GM21576 (cell line): ENCODE measurements around the gene ITPKA.
"Not testable (repeated sequence)": the region's sequence is repeated elsewhere in the genome, so short reads cannot be mapped to it uniquely, and the experiment has no call there.

Experiments
- ATAC-seq: cut with Tn5 transposase; IDR thresholded peaks from one replicate; pipeline ENCODE4 v1.9.1; 2021; ENCODE audit warnings: mild to moderate bottlenecking, moderate library complexity; ENCODE audit not compliant: unreplicated experiment

ITPKA gene

GRCh38 chr15:41493205-41493901 lies at the start of gene ITPKA:
TSS of gene ITPKA (plus strand) at chr15:41493874. CDS start at chr15:41493928, 54 bp downstream.
- ATAC-seq = peak; percentile 55

DNA sequence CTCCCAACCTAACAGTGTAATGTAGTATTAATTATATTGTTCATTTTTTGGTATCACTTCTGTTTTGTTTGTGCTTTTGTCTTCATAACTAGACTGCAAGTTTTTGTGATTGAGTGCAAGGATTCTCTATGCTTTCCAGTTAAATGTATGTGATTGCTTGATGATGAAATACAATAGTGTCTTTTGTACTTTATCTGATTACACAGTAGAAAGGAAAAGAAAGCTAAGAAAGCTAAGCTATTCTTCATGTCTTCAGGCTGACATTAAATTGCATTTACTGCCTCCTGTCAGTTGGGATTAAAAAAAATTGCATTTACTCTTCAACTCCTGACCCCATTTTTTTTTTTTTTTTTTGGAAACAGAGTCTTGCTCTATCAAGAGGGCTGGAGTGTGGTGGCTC lies 48.3 kb upstream of the ITPKA start:
- no peak for ATAC-seq

DNA sequence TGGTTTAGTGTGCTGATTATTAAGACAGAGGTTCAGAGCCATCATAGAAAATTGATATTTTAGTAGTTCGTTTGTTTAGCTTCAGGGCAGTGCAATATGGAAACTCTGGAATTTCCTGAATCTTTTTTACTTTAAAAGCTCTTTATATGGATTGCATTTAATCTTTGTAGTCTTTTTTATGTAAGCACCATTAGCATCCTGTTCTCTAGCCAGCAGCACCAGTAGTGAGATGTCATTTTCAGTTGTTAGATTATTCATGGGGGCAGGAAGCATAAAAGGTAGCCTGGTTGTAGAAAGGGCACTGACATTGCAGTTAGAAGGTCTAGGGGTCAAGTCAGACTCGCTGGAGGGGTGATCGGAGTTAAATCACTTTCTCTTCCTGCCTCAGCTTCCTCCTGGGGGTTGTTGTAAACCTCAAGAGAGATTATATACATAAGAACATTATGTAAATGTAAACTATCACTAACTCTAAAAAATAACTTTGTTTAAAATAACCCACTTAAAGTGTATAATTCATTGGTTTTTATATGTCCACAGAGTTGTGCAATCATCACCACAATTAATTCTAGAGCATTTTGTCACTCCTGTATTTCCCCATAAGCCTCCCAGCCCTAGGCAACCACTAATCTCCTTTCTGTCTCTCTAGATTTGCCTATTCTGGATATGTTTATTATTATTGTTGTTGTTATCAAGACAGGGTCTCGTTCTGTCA lies 31.4 kb upstream of the ITPKA start:
- no peak for ATAC-seq

DNA sequence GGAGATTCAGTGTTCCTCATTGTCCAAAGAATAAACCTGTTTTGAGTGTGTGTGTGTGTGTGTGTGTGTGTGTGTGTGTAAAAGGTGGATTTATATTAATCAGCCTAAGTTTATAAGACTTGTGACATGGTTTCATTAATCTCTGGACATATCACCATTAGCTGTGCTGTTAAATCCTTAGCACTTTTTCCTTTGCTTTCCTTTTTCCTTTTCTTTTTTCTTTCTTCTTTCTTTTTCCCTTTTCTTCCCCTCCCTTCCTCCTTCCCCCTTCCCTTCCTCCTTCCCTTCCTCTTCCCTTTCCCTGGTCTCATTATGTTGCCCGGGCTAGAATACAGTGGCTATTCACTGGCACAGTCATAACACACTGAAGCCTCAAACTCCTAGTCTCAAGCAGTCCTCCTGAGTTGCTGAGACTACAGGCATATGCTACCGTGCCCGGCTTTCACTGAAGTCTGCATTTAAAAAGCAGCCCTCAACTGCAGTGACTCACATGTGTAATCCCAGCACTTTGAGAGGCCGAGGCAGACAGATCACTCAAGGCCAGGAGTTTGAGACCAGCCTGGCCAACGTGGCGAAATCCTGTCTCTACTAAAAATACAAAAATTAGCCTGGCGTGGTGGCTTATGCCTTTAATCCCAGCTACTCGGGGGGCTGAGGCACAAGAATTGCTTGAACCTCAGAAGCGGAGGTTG lies 28.6 kb upstream of the ITPKA start:
- ATAC-seq = no peak

GRCh38 chr15:41465822-41466421 lies 27.8 kb upstream of the ITPKA start:
- no peak for ATAC-seq

GRCh38 chr15:41466711-41467110 lies 27.0 kb upstream of the ITPKA start:
- no peak for ATAC-seq

DNA sequence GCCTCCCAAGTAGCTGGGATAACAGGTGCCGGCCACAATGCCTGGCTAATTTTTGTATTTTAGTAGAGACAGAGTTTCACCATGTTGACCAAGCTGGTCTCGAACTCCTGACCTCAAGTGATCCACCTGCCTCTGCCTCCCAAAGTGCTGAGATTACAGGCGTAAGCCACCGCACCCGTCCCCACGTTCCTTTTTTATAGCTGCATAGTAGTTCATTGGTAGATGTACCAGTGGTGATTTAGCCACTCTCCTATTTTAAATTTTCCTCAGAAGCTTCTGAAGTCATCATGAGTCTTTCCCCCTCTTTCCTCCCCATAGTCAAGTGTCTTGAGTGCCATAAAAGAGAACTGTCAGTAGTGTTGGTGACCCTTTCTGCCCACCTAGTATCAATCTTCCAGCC lies 24.0 kb upstream of the ITPKA start:
- ATAC-seq = not testable (repeated sequence)

DNA sequence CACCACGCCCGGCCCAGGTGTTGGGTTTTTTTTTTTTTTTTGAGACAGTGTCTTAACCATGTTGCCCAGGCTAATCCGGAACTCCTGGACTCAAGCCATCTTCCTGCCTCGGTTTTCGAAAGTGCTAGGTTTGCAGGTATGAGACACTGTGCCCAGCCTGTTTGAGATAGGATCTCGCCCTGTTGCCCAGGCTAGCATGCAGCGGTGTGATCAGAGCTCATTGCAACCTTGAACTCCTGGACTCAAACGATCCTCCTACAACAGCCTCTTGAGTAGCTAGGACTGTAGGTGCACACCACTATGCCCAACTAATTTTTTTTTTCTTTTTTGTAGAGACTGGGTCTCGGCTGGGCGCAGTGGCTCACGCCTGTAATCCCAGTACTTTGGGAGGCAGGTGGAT lies 20.3 kb upstream of the ITPKA start:
- ATAC-seq = no peak

DNA sequence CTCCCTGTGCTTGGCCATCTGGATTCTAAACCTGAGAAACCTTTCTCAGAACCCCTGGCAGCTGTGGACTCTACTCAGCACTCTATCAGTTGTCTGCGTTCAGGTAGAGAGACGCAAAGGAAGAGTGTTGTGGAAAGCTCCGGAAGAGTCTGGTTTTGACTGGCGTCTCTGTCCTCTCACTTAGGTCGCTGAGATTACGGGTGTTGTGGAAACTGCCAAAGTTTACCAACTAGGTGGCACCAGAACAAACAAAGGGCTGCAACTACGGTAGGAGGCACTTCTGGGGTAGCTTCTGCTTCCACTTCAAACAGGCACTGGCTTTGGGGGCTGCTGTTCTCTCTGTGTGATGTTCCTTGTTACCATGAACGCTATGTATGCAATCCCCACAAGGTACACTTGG lies 19.2 kb upstream of the ITPKA start:
- no peak for ATAC-seq

GRCh38 chr15:41474941-41475340 lies 18.7 kb upstream of the ITPKA start:
- ATAC-seq = no peak

GRCh38 chr15:41476416-41477048 lies 17.1 kb upstream of the ITPKA start:
- no peak for ATAC-seq

- no peak for ATAC-seq
These were observed 13.1 kb upstream of the ITPKA start for GRCh38 chr15:41480396-41481140.

GRCh38 chr15:41482110-41482877 lies 11.4 kb upstream of the ITPKA start:
- ATAC-seq = no peak

DNA sequence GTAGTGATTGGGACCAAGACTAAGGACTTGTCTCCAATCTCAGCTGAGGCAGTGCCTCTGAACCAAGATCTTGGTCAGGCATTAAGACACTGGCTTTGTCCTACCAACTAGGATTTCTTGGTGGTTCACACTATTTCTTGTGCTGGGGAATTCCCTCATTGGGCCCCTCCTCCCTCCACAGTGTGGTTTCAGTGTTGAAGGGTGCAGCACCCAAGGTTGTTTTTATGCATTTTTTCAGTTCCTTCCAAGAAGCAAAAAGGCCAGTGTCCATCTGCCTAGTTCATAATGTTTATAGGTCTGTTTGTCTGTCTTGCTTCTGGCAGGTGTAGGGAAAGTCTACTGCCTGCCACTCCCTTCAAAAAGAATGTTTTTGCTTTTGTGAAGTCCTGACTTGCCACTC lies 10.6 kb upstream of the ITPKA start:
- ATAC-seq = peak; percentile 65

DNA sequence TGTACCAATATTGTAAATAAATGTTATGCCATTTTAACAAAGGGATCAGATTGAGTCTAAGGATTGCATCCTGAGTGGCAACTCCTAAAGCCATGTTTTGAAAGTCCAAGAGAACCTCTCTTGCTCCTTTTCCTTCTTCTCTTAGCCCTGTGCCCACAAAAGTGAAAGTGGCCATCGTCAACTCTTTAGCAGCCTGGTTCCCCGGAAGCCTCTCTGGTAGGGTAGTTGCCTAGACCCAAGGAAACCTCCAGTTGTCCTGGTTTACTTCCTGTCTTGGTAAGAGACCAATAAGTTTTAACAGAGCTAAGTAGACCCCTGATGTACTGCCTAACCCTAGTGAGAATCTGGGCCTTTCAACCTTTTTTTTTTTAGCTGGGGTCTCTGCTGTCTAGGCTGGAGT lies 10.2 kb upstream of the ITPKA start:
- ATAC-seq = peak; percentile 19

DNA sequence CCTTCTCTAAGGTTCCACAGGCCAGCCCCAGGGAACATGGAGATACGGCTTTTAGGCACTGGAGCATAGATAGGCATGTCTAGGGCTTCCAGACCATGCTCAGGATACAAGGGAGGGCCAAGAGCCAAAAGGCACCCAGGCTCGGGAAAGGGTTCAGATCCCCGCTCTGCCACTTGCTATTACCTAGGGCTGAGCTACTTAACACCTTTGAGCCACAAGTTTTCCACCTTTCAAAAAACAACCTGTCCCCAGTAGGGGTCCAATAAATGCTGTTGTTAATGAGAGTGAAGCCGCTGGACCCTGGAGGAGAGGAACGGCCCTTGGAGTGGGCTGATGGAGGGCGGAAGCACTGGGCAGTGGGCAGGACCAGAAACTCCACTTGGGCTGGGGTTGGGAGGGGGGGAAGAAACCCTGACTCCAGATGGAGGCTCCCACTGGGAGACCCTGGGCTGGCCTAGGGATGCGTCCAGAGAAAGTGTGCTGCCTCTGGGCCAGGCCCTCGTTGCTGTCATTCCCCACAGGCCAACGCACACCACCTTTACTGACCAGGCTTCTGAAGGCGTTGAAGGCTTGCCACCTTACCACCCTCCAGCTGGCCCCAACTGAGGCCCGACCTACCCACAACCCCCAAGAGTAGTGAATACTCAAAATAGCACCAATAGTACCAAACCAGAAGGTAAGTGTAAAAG lies 8.6 kb upstream of the ITPKA start:
- ATAC-seq = no peak

DNA sequence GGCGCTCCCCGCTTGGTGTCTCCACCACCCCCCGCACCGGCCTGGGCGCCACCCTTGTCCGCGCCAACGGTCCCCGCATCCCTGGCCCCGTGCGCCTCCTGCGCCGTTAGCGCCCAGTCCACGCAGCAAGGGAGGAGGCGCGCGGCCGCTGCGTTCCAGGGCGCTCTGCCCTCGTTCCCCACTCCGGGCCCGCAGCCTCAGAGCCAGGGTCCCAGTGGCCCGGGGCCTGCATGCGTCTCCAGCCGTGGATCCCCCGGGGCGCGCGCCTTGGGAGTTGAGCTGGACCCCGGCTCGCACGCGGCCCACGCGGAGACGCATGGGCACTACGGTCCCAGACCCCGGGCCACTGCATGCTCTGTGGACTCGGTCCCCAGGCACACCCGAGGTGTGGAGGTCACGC lies 7.4 kb upstream of the ITPKA start:
- ATAC-seq = no peak

- no peak for ATAC-seq
These were observed 6.3 kb upstream of the ITPKA start for GRCh38 chr15:41487381-41487780.

DNA sequence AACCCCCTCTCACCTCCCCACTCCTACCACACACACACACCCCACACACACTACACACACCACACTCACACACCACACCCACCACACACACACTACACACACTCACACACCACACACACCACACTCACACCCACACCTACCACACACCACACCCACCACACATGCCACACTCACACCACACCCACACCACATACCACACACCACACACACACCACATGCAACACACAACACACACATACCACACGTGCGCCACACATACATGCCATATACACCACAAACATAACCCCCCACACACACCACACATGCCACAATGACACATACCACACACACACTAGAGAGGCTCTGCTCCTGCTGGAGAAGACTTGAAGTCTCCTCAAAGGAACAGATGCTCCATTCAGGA lies 5.9 kb upstream of the ITPKA start:
- ATAC-seq = no peak
